Parathyroid adenoma (tissue), 2 donors: ENCODE results near the gene LRRC72.
"Not testable (repeated sequence)": the region's sequence is repeated elsewhere in the genome, so short reads cannot be mapped to it uniquely, and the experiment has no call there.

Source experiments
- H2AFZ ChIP-seq: fragments of 300-600 bp; sonication (generic); one replicate; pipeline ENCODE4 v1.7.0; 2017; ENCODE audit warnings: antibody characterized with exemption, mild to moderate bottlenecking
- H3K27ac ChIP-seq: fragments of 300-600 bp; sonication (generic); one replicate; pipeline ENCODE4 v1.7.0; 2017
- H3K27me3 ChIP-seq: fragments of 300-600 bp; sonication (generic); one replicate; pipeline ENCODE4 v1.7.0; 2017; ENCODE audit warnings: low read length; ENCODE audit not compliant: control insufficient read depth, insufficient read depth
- H3K36me3 ChIP-seq: fragments of 300-600 bp; sonication (generic); one replicate; pipeline ENCODE4 v1.7.0; 2017; ENCODE audit warnings: low read length; ENCODE audit not compliant: control insufficient read depth, insufficient read depth
- H3K4me1 ChIP-seq: fragments of 300-600 bp; sonication (generic); one replicate; pipeline ENCODE4 v1.7.0; 2017; ENCODE audit warnings: control low read depth
- H3K4me2 ChIP-seq: fragments of 300-600 bp; sonication (generic); one replicate; pipeline ENCODE4 v1.7.0; 2017; ENCODE audit warnings: low read length
- H3K4me3 ChIP-seq: fragments of 300-600 bp; sonication (generic); one replicate; pipeline ENCODE4 v1.7.0; 2017; ENCODE audit warnings: low read depth, low read length
- H3K79me2 ChIP-seq: fragments of 300-600 bp; sonication (generic); one replicate; pipeline ENCODE4 v1.7.0; 2017; ENCODE audit warnings: control low read depth
- H3K9ac ChIP-seq: fragments of 300-600 bp; sonication (generic); one replicate; pipeline ENCODE4 v1.7.0; 2017; ENCODE audit warnings: mild to moderate bottlenecking
- H3K9me3 ChIP-seq: fragments of 300-600 bp; sonication (generic); one replicate; pipeline ENCODE4 v1.7.0; 2017; ENCODE audit warnings: low read length; ENCODE audit not compliant: control insufficient read depth
- TF ChIP-seq, protein P1 (sequence below): fragments of 300-600 bp; sonication (generic); IDR thresholded peaks from one replicate; pipeline ENCODE4 v1.7.0; 2017; ENCODE audit warnings: antibody characterized with exemption, mild to moderate bottlenecking
- donor health status: primary hyperparathyroidism.

The LRRC72 gene

DNA sequence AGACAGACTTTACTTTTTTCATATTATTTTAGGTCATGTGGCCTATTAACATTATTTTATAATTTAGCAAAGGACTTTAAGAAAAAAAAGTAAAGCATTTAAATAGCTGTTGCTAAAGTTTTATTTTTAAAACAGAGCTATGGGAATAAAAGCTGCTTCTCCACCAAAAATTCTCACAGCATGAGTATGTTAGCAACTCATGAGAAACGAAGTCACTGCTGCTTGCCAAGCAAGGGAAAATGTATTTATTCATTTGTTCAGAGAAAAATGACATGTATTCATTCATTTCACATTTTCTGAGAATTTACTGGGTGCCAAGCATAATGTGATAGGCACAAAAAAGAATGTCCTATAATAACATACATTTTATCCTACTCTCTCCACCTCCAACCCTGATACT lies 5.1 kb downstream of the LRRC72 start:
- no peaks in the 10 kb centered on the region for H3K27me3 ChIP-seq
- no peak overlapping the region for H3K4me2 ChIP-seq
- TF ChIP-seq, protein P1, sequence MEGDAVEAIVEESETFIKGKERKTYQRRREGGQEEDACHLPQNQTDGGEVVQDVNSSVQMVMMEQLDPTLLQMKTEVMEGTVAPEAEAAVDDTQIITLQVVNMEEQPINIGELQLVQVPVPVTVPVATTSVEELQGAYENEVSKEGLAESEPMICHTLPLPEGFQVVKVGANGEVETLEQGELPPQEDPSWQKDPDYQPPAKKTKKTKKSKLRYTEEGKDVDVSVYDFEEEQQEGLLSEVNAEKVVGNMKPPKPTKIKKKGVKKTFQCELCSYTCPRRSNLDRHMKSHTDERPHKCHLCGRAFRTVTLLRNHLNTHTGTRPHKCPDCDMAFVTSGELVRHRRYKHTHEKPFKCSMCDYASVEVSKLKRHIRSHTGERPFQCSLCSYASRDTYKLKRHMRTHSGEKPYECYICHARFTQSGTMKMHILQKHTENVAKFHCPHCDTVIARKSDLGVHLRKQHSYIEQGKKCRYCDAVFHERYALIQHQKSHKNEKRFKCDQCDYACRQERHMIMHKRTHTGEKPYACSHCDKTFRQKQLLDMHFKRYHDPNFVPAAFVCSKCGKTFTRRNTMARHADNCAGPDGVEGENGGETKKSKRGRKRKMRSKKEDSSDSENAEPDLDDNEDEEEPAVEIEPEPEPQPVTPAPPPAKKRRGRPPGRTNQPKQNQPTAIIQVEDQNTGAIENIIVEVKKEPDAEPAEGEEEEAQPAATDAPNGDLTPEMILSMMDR, result no peak
- H3K4me3 ChIP-seq, result no peak overlapping the region
- H3K9ac ChIP-seq, result no peak overlapping the region
- no peak overlapping the region for H3K27ac ChIP-seq
- H3K4me1 ChIP-seq, result no peaks in the 10 kb centered on the region
- H2AFZ ChIP-seq, result no peak overlapping the region
- H3K9me3 ChIP-seq, result no peaks in the 10 kb centered on the region
- no peaks in the 10 kb centered on the region for H3K36me3 ChIP-seq
- no peaks in the 10 kb centered on the region for H3K79me2 ChIP-seq

DNA sequence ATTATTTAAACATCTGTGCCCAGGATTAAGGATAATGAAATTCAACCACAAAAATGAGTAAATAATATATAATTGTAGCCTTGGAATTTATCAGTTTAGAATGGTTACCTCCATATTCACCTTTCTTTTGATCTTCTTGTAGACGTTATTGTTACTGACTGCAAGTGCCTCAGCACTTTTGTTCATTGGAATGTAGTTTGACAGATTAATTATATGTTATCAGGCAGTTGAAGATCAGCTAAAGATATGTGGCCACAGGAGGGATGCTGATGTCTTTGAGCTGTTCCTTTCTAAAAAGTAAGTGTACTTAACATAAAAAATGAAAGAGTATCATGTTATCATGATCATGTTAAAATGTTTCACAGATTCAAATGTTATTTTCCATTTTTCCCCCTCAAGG lies 5.6 kb downstream of the LRRC72 start:
- Histone ChIP-seq H3K4me3 (no peak overlapping the region), H3K27ac (no peak overlapping the region), H2AFZ (no peak overlapping the region), H3K9ac (no peak overlapping the region), H3K27me3 (no peaks in the 10 kb centered on the region), H3K4me1 (no peaks in the 10 kb centered on the region), H3K79me2 (no peaks in the 10 kb centered on the region), H3K4me2 (no peak overlapping the region), H3K36me3 (no peaks in the 10 kb centered on the region), H3K9me3 (no peaks in the 10 kb centered on the region)
- TF ChIP-seq, protein P1, result no peak

DNA sequence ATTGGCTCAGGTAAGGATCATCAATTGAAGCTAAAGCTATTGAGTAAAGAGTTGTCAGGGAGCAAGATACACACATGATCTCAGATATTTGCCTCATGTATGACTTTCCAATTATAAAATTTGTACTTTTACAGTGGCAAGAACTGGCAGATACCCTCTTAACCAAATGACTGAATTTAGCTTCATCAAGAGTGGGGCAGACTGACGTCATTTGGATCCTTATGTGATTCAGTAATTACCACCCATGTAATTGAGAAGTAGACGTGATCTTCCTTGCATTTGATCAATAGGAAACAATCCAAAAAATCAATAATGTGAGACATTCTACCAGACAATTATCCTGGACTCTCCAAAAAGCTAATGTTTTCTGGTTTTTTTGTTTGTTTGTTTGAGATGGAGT lies 8.9 kb downstream of the LRRC72 start:
- H2AFZ ChIP-seq, result no peak overlapping the region
- no peaks in the 10 kb centered on the region for H3K27me3 ChIP-seq
- H3K79me2 ChIP-seq, result no peaks in the 10 kb centered on the region
- H3K9ac ChIP-seq, result no peak overlapping the region
- H3K27ac ChIP-seq, result no peak overlapping the region
- no peak overlapping the region for H3K4me3 ChIP-seq
- H3K4me2 ChIP-seq, result no peak overlapping the region
- H3K9me3 ChIP-seq, result no peaks in the 10 kb centered on the region
- TF ChIP-seq, protein P1, result no peak
- H3K4me1 ChIP-seq, result no peaks in the 10 kb centered on the region
- no peaks in the 10 kb centered on the region for H3K36me3 ChIP-seq

DNA sequence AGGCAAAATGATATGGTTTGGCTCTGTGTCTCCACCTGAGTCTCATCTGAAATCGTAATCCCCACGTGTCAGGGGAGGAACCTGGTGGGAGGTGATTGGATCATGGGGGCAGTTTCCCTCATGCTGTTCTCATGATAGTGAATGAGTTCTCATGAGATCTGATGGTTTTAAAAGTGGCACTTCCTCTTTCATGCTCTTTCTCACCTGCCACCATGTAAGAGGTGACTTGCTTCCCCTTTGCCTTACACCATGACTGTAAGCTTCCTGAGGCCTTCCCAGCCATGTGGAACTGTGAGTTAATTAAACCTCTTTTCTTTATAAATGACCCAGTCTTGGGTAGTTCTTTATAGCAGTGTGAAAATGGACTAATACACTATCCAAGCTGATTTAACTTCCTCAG lies 13.9 kb downstream of the LRRC72 start:
- H3K9me3 ChIP-seq, H3K9ac ChIP-seq, H3K4me3 ChIP-seq, H3K27me3 ChIP-seq, H3K36me3 ChIP-seq, H2AFZ ChIP-seq, H3K27ac ChIP-seq, H3K79me2 ChIP-seq, H3K4me2 ChIP-seq, H3K4me1 ChIP-seq: not testable (repeated sequence)

DNA sequence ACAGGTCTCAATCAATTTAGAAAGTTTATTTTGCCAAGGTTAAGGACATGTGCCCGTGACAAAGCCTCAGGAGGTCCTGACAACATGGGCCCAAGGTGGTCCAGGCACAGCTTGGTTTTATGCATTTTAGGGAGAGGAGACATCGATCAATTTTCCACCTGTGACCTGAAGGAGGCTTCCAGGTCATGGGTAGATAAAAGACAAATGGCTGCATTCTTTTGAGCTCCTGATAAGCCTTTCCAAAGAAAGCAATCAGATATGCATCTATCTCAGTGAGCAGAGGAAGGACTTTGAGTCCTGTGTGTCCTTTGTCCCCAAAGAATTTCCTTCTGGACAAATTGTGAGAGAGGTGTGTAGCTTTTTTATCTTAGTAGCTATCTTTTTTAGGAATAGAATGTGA lies 15.8 kb downstream of the LRRC72 start:
- Histone ChIP-seq H3K9ac (no peak overlapping the region), H3K4me3 (no peak overlapping the region), H3K79me2 (no peaks in the 10 kb centered on the region), H3K27ac (no peak overlapping the region), H3K36me3 (no peaks in the 10 kb centered on the region), H3K4me2 (no peak overlapping the region), H3K27me3 (no peaks in the 10 kb centered on the region), H3K9me3 (no peaks in the 10 kb centered on the region), H3K4me1 (no peaks in the 10 kb centered on the region), H2AFZ (no peak overlapping the region)
- TF ChIP-seq, protein P1, result no peak
